Lower leg skin (tissue), 3 donors: ENCODE results near the gene GASK1A.

Experiments
- POLR2A ChIP-seq, 2 donors: fragments of 450-650 bp; IDR thresholded peaks; one replicate each; pipeline ENCODE4 v1.6.1; 2016 to 2017; ENCODE audit warnings: antibody characterized with exemption in 2 of 2, mild to moderate bottlenecking in 1 of 2, moderate library complexity in 1 of 2
- TF ChIP-seq, protein P1 (sequence below), 3 donors: fragments of 450-650 bp; IDR thresholded peaks; one replicate each; pipeline ENCODE4 v1.5.1; 2016; ENCODE audit warnings: antibody characterized with exemption in 3 of 3, mild to moderate bottlenecking in 3 of 3, moderate library complexity in 2 of 3

DNA sequence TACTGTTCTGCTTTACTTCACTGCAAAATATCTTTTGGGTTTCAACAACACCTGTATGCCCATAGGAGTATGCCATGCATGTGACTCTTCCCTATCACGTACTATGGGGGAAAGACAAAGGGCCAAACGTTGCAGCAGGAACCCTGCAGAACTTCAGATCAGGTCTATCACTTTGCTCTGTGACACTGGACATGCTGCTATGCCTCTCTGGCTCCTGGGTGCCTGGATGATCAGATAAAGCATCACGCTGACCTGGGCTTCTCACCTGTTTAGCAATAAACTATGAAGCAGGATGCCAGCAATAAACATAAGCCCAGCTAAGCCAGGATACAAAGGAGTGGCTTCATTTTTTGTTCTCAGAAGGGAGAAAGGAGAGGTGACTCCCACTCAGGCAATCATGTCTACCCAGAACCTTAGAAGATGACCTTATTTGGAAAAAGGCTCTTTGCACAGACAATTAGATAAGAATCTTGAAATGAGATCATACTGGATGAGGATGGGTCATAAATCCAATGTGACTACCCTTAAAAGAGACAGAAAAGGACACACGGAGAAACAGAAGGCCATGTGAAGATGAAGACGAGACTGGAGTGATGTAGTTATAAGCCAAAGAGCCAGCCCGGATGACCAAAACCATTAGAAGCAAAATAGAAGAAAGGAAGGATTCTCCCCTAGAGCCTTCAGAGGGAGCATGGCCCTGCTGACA lies 107.5 kb downstream of the GASK1A start:
- TF ChIP-seq, protein P1, sequence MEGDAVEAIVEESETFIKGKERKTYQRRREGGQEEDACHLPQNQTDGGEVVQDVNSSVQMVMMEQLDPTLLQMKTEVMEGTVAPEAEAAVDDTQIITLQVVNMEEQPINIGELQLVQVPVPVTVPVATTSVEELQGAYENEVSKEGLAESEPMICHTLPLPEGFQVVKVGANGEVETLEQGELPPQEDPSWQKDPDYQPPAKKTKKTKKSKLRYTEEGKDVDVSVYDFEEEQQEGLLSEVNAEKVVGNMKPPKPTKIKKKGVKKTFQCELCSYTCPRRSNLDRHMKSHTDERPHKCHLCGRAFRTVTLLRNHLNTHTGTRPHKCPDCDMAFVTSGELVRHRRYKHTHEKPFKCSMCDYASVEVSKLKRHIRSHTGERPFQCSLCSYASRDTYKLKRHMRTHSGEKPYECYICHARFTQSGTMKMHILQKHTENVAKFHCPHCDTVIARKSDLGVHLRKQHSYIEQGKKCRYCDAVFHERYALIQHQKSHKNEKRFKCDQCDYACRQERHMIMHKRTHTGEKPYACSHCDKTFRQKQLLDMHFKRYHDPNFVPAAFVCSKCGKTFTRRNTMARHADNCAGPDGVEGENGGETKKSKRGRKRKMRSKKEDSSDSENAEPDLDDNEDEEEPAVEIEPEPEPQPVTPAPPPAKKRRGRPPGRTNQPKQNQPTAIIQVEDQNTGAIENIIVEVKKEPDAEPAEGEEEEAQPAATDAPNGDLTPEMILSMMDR (IDR thresholded peaks at IDR 0.05) = no peak
- TF ChIP-seq POLR2A (IDR thresholded peaks at IDR 0.05) = no peak
